Type B pancreatic cell (in vitro differentiated cells): ENCODE measurements around the gene TMEM198. TPM values are rescaled to one million over a fixed set of nuclear protein-coding genes. Genes with fewer than 3 reads are reported as not detected.

ENCODE experiments used
- DNase-seq: peaks from one replicate; pipeline ENCODE4 v3.0.0; 2021; ENCODE audit warnings: mixed read lengths; ENCODE audit not compliant: unreplicated experiment; ENCODE audit errors: extremely low spot score
- H3K27ac Mint-ChIP-seq: 2 replicates; pipeline ENCODE4 v1.8.0; 2021; ENCODE audit warnings: mild to moderate bottlenecking, mixed read lengths
- H3K27me3 Mint-ChIP-seq: 2 replicates; pipeline ENCODE4 v1.8.0; 2021; ENCODE audit warnings: mixed read lengths
- H3K36me3 Mint-ChIP-seq: 2 replicates; pipeline ENCODE4 v1.8.0; 2021; ENCODE audit warnings: mixed read lengths
- H3K4me1 Mint-ChIP-seq: one replicate; pipeline ENCODE4 v1.8.0; 2021; ENCODE audit warnings: mixed read lengths; ENCODE audit not compliant: unreplicated experiment
- H3K4me3 Mint-ChIP-seq: 2 replicates; pipeline ENCODE4 v1.8.0; 2021; ENCODE audit warnings: mild to moderate bottlenecking, mixed read lengths
- H3K9me3 Mint-ChIP-seq: 2 replicates; pipeline ENCODE4 v1.8.0; 2021; ENCODE audit warnings: mixed read lengths
- total RNA-seq: library from RNA; stranded (reverse); gene quantifications from 2 replicates; pipeline ENCODE4 v1.2.1, GENCODE V29; 2021; ENCODE audit warnings: low replicate concordance
- TF ChIP-seq, protein P1 (sequence below): fragments of 200-600 bp; sonication (generic); conservative IDR thresholded peaks from 2 replicates; pipeline ENCODE4 v1.5.0; 2021; ENCODE audit warnings: antibody characterized with exemption, mild to moderate bottlenecking

The TMEM198 gene
- total RNA-seq, 1 donor from 2014 or later: 7.8 TPM

DNA sequence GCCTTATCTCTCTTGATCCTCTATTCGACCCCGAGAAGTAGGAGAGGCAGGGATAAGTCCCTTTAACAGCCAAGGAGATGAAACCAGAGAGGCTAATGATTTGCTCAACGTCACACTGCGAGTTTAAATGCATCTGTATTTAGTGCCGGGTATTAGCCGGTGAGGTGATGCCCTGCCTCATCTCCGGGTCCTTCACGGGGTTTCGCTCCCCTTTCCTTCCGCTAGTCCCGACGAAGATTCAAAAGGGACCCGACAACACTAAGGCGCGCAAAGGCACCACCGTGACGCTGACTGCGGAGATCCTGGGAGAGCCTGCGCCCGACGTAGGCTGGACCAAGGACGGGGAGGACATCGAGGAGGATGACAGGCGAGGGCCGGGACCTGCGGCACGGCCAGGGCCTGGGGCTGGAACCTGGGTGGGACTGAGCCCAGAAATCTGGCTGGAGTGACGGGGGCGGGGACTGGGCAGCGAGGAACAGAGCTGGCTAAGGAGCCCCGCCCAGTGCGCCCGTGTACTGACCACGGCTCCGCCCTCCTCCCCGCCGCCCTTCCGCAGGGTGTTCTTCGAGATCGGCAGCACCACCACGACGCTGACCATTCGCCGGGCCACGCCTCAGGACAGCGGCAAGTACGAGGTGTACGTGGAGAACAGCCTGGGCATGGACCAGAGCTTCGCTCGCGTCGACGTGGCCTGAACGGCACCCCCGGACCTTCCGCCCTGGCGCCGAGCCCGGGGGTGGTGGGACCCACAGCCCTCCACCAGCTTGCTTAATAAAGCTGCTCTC lies 46.1 kb upstream of the TMEM198 start:
- peak overlapping the region; percentile 87 for H3K27ac Mint-ChIP-seq
- H3K9me3 Mint-ChIP-seq: no peaks in the 10 kb centered on the region
- peaks cover 58% of the 10 kb centered on the region for H3K27me3 Mint-ChIP-seq
- TF ChIP-seq, protein P1, sequence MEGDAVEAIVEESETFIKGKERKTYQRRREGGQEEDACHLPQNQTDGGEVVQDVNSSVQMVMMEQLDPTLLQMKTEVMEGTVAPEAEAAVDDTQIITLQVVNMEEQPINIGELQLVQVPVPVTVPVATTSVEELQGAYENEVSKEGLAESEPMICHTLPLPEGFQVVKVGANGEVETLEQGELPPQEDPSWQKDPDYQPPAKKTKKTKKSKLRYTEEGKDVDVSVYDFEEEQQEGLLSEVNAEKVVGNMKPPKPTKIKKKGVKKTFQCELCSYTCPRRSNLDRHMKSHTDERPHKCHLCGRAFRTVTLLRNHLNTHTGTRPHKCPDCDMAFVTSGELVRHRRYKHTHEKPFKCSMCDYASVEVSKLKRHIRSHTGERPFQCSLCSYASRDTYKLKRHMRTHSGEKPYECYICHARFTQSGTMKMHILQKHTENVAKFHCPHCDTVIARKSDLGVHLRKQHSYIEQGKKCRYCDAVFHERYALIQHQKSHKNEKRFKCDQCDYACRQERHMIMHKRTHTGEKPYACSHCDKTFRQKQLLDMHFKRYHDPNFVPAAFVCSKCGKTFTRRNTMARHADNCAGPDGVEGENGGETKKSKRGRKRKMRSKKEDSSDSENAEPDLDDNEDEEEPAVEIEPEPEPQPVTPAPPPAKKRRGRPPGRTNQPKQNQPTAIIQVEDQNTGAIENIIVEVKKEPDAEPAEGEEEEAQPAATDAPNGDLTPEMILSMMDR: no peak
- no peak for DNase-seq
- peak overlapping the region; percentile 96 for H3K4me3 Mint-ChIP-seq
- peaks cover 40% of the 10 kb centered on the region for H3K4me1 Mint-ChIP-seq
- H3K36me3 Mint-ChIP-seq: no peaks in the 10 kb centered on the region

DNA sequence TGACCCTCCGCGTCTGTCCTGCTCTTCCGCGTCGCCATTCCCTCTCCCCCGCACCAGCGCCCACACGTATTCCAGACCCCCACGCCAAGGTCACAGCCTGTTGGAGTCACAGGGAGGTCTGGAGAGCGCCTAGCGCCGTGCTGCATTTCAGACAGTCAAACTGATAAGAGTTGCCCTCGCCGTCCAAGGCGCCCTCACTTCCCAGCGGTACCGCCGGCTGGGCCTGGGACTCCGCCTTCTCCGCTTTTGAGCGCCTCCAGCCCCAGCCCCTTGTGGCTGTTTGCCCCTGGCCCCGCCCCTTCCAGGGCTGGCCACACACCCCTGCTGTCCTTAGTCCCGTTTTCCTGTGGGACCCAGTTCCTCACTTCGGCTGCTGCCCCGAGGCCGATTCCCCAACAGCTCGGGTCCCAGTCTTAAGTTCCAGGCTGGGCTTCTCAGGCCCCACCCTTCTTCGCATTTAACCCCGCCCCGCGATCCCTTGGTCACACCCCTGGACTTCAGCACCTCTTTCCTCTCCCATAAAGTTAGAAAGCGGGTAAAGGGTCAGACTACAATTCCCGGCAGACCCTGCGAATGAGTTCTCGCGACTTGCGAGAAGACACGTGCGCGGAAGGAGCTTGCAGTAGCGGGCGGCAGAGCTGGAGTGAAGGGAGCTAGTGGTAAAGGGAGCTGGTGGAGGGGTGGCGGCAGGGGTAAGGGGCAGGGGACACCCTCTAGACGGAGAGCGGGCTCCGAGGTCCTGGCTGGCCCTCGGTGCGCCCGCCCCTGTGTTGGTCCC lies 45.4 kb upstream of the TMEM198 start, which contains the start of gene GMPPA:
Gene GMPPA (plus strand): TSS at position 612 of the 778 bp plus-strand sequence. CDS start 1,085 bp downstream, outside the sequence.
- Mint-ChIP-seq H3K4me1 (peaks cover 40% of the 10 kb centered on the region), H3K27me3 (peaks cover 51% of the 10 kb centered on the region), H3K4me3 (peak within 1 kb of the TSS; percentile 96), H3K36me3 (peaks cover 1% of the 10 kb centered on the region), H3K9me3 (no peaks in the 10 kb centered on the region), H3K27ac (peak within 1 kb of the TSS; percentile 87)
- TF ChIP-seq, protein P1: no peak
- DNase-seq: peak; percentile 93

DNA sequence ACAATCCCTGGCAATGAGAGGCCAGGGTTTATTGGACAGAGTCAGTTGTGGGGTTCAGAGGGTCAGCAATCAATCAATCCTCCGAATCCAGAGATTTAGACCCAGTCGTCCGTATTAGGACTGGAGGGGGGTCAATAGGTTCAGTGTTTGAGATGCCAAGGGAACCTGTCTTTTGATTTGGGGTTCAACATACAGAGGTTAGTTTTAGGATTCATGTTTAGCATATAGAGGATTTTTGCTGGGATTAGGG lies 44.8 kb upstream of the TMEM198 start:
- no peak for DNase-seq
- peaks cover 5% of the 10 kb centered on the region for H3K36me3 Mint-ChIP-seq
- H3K27ac Mint-ChIP-seq: peak overlapping the region; percentile 87
- TF ChIP-seq, protein P1: no peak
- peaks cover 40% of the 10 kb centered on the region for H3K4me1 Mint-ChIP-seq
- H3K9me3 Mint-ChIP-seq: no peaks in the 10 kb centered on the region
- H3K27me3 Mint-ChIP-seq: peaks cover 45% of the 10 kb centered on the region
- peak overlapping the region; percentile 96 for H3K4me3 Mint-ChIP-seq

DNA sequence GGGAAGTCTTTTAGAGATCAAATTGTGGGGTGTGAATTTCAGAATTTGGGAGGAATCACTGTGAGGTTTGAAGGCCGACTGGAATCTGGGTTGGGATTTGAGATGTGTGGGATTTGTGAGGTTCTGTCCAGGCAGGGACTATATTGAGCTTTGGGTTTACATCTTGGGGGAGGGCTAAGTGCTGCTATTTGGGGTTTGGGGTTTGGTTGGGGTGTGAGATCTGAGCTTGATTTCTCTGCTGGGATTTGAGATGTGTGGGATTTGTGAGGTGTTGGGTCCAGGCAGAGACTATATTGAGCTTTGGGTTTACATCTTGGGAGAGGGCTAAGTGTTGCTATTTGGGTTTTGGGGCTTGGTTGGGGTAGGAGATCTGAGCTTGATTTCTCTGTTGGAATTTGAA lies 44.3 kb upstream of the TMEM198 start:
- H3K36me3 Mint-ChIP-seq: peaks cover 9% of the 10 kb centered on the region
- peak overlapping the region; percentile 96 for H3K4me3 Mint-ChIP-seq
- peaks cover 40% of the 10 kb centered on the region for H3K4me1 Mint-ChIP-seq
- TF ChIP-seq, protein P1: no peak
- H3K27me3 Mint-ChIP-seq: peaks cover 40% of the 10 kb centered on the region
- H3K9me3 Mint-ChIP-seq: no peaks in the 10 kb centered on the region
- no peak for DNase-seq
- peak overlapping the region; percentile 87 for H3K27ac Mint-ChIP-seq

DNA sequence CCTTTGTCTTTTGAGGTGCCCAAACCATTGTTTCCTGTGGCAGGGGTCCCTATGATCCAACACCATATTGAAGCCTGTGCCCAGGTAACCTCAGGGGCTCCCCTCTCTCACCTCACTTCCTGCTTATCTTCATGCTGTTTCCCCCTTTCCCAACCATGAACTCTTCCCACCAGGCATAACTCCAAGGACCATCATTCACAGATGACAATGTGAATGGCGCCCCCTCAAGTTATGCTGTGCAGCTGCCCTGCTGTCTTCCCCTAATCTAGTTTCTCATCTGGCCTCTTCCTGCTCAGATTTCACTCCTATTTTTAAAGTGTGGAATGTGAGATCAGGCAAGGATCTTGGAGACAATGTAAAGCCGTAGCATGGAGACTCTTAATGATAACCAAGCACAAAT lies 43.7 kb upstream of the TMEM198 start:
- H3K36me3 Mint-ChIP-seq: peaks cover 12% of the 10 kb centered on the region
- DNase-seq: no peak
- H3K4me3 Mint-ChIP-seq: peak overlapping the region; percentile 96
- H3K27me3 Mint-ChIP-seq: peaks cover 34% of the 10 kb centered on the region
- peaks cover 40% of the 10 kb centered on the region for H3K4me1 Mint-ChIP-seq
- TF ChIP-seq, protein P1: peak; percentile 32
- no peaks in the 10 kb centered on the region for H3K9me3 Mint-ChIP-seq
- peak overlapping the region; percentile 40 for H3K27ac Mint-ChIP-seq
